Stimulated activated CD8-positive, alpha-beta memory T cell treated with anti-CD3 and anti-CD28 coated beads, Interleukin-2, amount 100 ng/mL, for 1 hour (primary cell): ENCODE results near the gene STMP1.
A peak's percentile ranks its signal among the peaks of the same experiment; 100 is the strongest.
"Not testable (repeated sequence)": the region's sequence is repeated elsewhere in the genome, so short reads cannot be mapped to it uniquely, and the experiment has no call there.

Experiments used
- DNase-seq, 2 donors: peaks; one replicate each; pipeline ENCODE4 v3.0.0-alpha.2; 2020; ENCODE audit warnings: low read depth in 2 of 2

The STMP1 gene

DNA sequence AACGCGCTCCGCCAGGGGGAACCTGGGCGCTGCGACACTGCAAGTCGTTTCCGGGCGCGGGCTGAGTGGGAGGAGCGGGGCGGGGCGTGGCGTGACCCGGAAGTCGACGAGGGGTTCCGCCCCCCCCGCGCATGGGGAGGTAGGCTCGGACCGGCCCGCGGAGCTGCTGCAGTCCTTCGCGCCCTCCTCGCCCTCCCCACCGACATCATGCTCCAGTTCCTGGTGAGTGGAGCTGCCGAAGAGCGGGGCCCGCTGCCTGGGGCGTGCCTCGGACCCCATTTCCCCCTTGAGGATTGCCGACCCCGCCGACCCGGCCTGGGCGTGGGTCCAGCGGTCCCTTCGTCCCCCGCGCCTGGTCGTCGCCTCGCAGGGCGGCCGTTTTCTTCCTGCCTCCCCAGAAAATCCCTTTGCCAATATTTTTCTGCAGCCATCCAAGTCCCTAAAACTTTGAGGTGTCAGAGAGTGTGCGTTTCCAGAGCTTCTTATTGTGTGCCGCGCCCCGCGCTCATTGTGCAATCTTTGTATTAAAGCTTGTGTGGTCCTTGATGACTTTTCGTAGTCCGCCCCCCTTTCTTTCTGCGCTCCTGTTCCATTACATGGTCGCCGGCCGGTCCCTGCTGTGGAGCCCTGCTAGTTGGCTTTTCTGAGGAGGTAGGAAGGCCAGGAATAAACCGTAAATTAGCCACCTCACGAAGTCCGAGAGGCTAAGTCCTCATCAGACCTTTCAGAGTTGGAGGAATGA, at the start of gene STMP1:
Gene STMP1, plus strand, starts transcription at position 142 of the 742 bp plus-strand sequence.
- DNase-seq: peak; percentile 94 to 95

DNA sequence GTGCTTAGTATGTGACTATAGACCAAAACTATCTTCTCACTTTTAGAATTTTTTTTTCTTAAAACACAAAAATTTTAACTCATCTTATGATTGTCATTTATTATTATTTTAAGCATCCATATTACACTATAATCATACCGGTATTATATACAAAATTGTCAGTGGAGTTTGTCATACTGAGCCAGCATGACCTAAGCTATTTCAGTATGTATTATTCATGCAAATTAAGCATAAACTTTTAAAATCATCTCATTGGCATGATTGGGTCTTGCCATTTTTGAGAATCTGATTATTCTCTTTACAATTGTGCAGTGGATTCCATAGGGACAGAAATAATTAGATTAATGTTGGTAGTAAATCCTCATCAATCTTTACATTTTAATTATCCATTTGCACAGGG, 46.2 kb upstream of the STMP1 start:
- DNase-seq: no peak

DNA sequence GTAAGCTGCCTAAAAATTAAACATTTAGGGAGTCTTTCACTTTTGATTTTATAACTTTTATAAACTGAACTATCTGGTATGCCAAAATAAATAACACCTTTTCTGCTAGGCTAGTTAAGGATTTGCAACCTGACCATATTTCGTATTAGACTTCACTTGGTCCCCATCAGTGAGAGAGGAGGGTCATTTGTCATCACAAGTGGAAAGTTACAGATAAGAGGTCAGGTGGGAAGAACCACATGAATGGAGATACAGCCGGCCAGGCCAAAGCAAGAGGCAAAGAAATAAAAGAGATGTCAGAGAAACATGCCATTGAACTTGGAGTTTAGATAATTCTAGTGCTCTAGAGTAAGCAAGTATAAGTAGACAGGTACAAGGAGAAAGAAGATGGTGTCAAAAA, 44.5 kb upstream of the STMP1 start:
- no peak for DNase-seq

GRCh38 chr7:135618510-135618909, 43.8 kb upstream of the STMP1 start:
- DNase-seq: no peak

DNA sequence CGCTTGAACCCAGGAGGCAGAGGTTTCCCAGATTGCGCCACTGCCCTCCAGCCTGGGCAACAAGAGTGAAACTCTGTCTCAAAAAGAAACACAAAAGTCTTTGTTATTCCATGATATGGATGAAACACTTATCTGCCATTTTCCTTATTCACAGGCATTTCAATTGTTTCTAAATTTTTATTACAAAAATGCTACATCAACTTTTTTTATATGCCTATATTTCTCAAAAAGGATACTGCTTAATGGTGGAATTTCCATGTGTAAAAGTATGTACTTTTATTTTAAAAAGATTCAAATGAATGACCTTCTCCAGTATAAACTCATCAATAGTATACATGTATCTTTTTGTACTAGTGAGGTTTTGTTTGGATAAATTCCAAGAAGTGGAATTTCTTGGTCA, 41.9 kb upstream of the STMP1 start:
- DNase-seq: no peak

DNA sequence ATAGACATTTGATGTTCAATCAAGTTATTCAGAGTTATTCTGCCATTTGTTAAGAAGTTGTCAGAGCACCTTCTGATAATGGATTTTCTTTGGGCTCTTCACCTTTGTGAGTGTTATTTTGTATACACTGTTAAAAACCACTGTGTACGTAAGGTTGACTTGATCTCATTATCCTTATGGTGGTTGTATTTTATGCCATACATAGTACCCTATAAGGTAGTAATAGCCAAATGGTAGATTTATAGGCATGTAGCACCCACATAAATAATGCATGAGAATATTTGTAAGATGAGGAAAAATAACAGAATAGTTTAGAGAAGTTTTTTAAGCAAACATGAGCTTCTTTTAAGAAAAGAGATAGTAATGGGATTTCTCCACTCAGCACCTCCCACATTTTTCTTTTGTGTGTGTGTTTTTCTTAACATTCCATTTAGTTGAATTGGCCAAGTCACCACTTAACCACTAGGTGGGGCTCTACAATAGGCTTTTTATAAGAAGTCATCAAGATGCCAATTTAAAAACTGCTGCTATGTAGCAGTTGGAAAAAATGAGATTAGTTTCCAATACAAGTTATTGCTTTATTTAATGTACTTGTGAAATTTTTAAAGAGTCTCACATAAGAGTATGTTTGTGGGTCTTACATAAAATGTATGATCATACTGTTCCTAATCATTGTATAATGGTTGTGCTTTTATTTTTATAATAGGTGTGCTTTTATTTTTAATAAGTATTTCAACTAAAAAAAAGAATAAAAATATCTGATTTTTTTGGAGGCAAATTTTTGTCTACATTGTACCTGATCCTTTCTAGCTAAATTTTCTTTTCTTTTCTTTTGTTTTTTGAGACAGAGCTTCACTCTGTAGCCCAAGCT, 41.1 kb upstream of the STMP1 start:
- DNase-seq: no peak

- DNase-seq: no peak
Measured at GRCh38 chr7:135634191-135634878, 28.0 kb upstream of the STMP1 start.

GRCh38 chr7:135639690-135640089, 22.6 kb upstream of the STMP1 start:
- DNase-seq: not testable (repeated sequence)

- no peak for DNase-seq
Measured at GRCh38 chr7:135644154-135644553, 18.2 kb upstream of the STMP1 start.

- no peak for DNase-seq
Measured at GRCh38 chr7:135644729-135645128, 17.6 kb upstream of the STMP1 start.

- no peak for DNase-seq
Measured at GRCh38 chr7:135645296-135645904, 16.9 kb upstream of the STMP1 start.

GRCh38 chr7:135647755-135648154, 14.6 kb upstream of the STMP1 start:
- no peak for DNase-seq

DNA sequence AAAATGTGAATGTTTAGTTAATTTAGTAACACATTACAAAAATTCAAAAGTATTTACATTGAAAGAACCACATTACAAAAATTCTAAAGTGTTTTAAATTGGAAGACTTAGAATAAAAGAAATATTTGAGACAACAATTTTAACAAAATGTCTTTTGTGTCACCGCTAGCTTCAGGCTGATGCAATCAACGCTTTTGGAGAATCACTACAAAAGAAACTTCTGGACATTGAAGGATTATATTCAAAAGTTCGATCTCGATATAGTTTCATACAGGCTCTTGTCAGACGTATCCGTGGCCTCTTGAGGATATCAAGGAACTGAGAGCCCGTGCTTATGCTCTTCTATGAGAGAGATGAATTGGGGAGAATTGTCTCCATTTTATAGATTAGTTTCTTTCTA, 14.1 kb upstream of the STMP1 start:
- DNase-seq: no peak

GRCh38 chr7:135650831-135651573, 11.3 kb upstream of the STMP1 start:
- DNase-seq: no peak

GRCh38 chr7:135653340-135654080, 8.8 kb upstream of the STMP1 start:
- DNase-seq: no peak

- no peak for DNase-seq
Measured at GRCh38 chr7:135658564-135658963, 3.8 kb upstream of the STMP1 start.

DNA sequence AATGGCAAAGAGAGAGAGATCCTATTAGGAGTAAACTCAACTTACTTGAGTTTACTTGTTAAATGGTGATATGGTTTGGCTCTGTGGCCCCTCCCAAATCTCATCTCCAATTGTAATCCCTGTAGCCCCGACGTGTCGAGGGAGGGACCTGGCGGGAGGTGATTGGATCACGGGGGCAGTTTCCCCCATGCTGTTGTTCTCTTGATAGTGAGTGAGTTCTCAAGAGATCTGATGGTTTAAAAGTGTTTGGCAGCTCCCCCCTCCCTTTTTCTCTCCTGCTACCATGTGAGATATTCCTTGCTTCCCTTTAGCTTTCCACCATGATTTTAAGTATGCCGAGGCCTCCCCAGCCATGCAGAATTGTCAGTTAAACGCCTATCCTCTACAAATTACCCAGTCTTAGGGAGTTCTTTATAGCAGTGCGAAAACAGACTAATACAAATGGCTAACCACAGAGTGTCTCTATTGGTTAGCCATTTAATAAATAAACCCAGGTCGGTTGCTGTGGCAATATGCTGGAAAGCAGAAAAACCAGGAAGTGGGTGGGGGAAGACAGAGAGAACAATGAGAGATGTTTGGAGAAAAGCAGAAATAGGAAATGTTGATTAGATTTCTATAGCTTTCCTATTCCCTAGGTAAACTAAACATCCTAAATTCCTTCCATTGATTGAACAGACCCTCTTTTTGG, 3.0 kb upstream of the STMP1 start:
- DNase-seq: no peak

- no peak for DNase-seq
Measured at GRCh38 chr7:135661311-135662122, 797 bp upstream of the STMP1 start.

DNA sequence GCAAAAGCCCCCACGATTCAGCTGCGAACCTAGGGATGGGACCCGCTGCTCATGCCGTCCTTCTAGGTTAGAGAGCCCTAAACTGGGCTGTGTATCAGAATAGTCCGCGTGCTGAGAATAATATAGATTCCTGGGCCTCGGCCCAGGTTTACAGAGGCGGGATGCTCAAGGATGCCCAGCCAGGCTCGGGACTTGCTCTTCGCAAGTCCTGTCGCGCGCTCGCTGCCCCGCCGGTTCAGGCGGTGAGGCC, 266 bp upstream of the STMP1 start:
- DNase-seq: no peak
